IPS DF 6.9 (cell line): ENCODE data around the gene FLNB.

Source experiments
- DNase-seq: peaks from one replicate; pipeline ENCODE4 v3.0.0-alpha.2; 2013; ENCODE audit warnings: low read depth, low spot score
- H3K27ac ChIP-seq: one replicate; pipeline ENCODE4 v1.5.1; 2013; ENCODE audit warnings: low read length, control low read depth
- H3K27me3 ChIP-seq: 2 replicates; pipeline ENCODE4 v1.6.1; 2013; ENCODE audit warnings: mild to moderate bottlenecking, low read length; ENCODE audit not compliant: control insufficient read depth, insufficient read depth
- H3K36me3 ChIP-seq: 2 replicates; pipeline ENCODE4 v1.6.1; 2013; ENCODE audit warnings: low read length; ENCODE audit not compliant: control insufficient read depth, insufficient read depth
- H3K4me1 ChIP-seq: 2 replicates; pipeline ENCODE4 v1.6.1; 2013; ENCODE audit warnings: low read length; ENCODE audit not compliant: control insufficient read depth, insufficient read depth
- H3K4me3 ChIP-seq: 2 replicates; pipeline ENCODE4 v1.5.1; 2013; ENCODE audit warnings: mild to moderate bottlenecking, low read length
- H3K9me3 ChIP-seq: 2 replicates; pipeline ENCODE4 v1.6.1; 2013; ENCODE audit warnings: low read length, inconsistent platforms; ENCODE audit not compliant: control insufficient read depth, insufficient read depth
- WGBS: extraction: QIAGEN DNeasy Blood & Tissue Kit; methylation state at CpG from one replicate; pipeline ENCODE4 v1.1.7; 2013; ENCODE audit warnings: mixed read lengths, missing lambda C conversion rate; ENCODE audit not compliant: insufficient read length, insufficient coverage; 5-methylcytosine and 5-hydroxymethylcytosine counted together

Gene FLNB

GRCh38 chr3:58122936-58123700 lies 114.9 kb downstream of the FLNB start:
- WGBS: no CpG with 5 or more reads among the region's 41 CpGs
- no peak for DNase-seq
- no peaks in the 10 kb centered on the region for H3K9me3 ChIP-seq
- H3K27me3 ChIP-seq: no peaks in the 10 kb centered on the region
- H3K4me1 ChIP-seq: no peaks in the 10 kb centered on the region
- H3K4me3 ChIP-seq: no peak overlapping the region
- H3K27ac ChIP-seq: no peak overlapping the region
- peaks cover 25% of the 10 kb centered on the region for H3K36me3 ChIP-seq

- no peak for DNase-seq
- no CpG with 5 or more reads among the region's 8 CpGs for WGBS
- H3K4me1 ChIP-seq: no peaks in the 10 kb centered on the region
- H3K27ac ChIP-seq: no peak overlapping the region
- peaks cover 25% of the 10 kb centered on the region for H3K36me3 ChIP-seq
- H3K4me3 ChIP-seq: no peak overlapping the region
- no peaks in the 10 kb centered on the region for H3K27me3 ChIP-seq
- no peaks in the 10 kb centered on the region for H3K9me3 ChIP-seq
Observed at GRCh38 chr3:58124387-58124786, 116.2 kb downstream of the FLNB start.

- H3K27ac ChIP-seq: no peak overlapping the region
- H3K4me3 ChIP-seq: no peak overlapping the region
- DNase-seq: no peak
- no peaks in the 10 kb centered on the region for H3K9me3 ChIP-seq
- peaks cover 25% of the 10 kb centered on the region for H3K36me3 ChIP-seq
- no CpG with 5 or more reads among the region's 10 CpGs for WGBS
- no peaks in the 10 kb centered on the region for H3K27me3 ChIP-seq
- H3K4me1 ChIP-seq: no peaks in the 10 kb centered on the region
Observed at GRCh38 chr3:58129041-58129770, 121.0 kb downstream of the FLNB start.

- H3K4me3 ChIP-seq: no peak overlapping the region
- whole genome bisulfite sequencing: no CpG with 5 or more reads among the region's 11 CpGs
- no peaks in the 10 kb centered on the region for H3K9me3 ChIP-seq
- peaks cover 17% of the 10 kb centered on the region for H3K36me3 ChIP-seq
- DNase-seq: no peak
- no peaks in the 10 kb centered on the region for H3K27me3 ChIP-seq
- H3K27ac ChIP-seq: no peak overlapping the region
- no peaks in the 10 kb centered on the region for H3K4me1 ChIP-seq
Observed at GRCh38 chr3:58130591-58130990, 122.4 kb downstream of the FLNB start.

- no CpG with 5 or more reads among the region's 6 CpGs for WGBS
- H3K36me3 ChIP-seq: peaks cover 21% of the 10 kb centered on the region
Observed at GRCh38 chr3:58131101-58131825, 123.0 kb downstream of the FLNB start.

GRCh38 chr3:58132850-58133249 lies 124.6 kb downstream of the FLNB start:
- DNase-seq: no peak
- no peak overlapping the region for H3K4me3 ChIP-seq
- peaks cover 27% of the 10 kb centered on the region for H3K36me3 ChIP-seq
- no peaks in the 10 kb centered on the region for H3K9me3 ChIP-seq
- H3K4me1 ChIP-seq: no peaks in the 10 kb centered on the region
- WGBS: 100% methylated on average over 1 of the region's 4 CpGs
- H3K27ac ChIP-seq: no peak overlapping the region
- H3K27me3 ChIP-seq: no peaks in the 10 kb centered on the region

More at GRCh38 chr3:58131101-58131825, 123.0 kb downstream of the FLNB start:
- Histone ChIP-seq H3K27ac (no peak overlapping the region), H3K9me3 (no peaks in the 10 kb centered on the region), H3K4me3 (no peak overlapping the region), H3K27me3 (no peaks in the 10 kb centered on the region), H3K4me1 (no peaks in the 10 kb centered on the region)
- DNase-seq: no peak

GRCh38 chr3:58134468-58134867 lies 126.2 kb downstream of the FLNB start:
- Histone ChIP-seq H3K36me3 (peaks cover 33% of the 10 kb centered on the region), H3K4me3 (no peak overlapping the region), H3K4me1 (no peaks in the 10 kb centered on the region), H3K27ac (no peak overlapping the region), H3K27me3 (no peaks in the 10 kb centered on the region), H3K9me3 (no peaks in the 10 kb centered on the region)
- WGBS: no CpG with 5 or more reads among the region's 5 CpGs
- DNase-seq: no peak

- H3K36me3 ChIP-seq: peaks cover 33% of the 10 kb centered on the region
- DNase-seq: no peak
- H3K27ac ChIP-seq: no peak overlapping the region
Observed at GRCh38 chr3:58135712-58136543, 127.7 kb downstream of the FLNB start.

GRCh38 chr3:58137306-58137705 lies 129.1 kb downstream of the FLNB start:
- Histone ChIP-seq H3K27ac (no peak overlapping the region), H3K9me3 (no peaks in the 10 kb centered on the region), H3K36me3 (peaks cover 41% of the 10 kb centered on the region), H3K4me1 (no peaks in the 10 kb centered on the region; the same call in 1 of the 2 replicates), H3K4me3 (no peak overlapping the region), H3K27me3 (no peaks in the 10 kb centered on the region)
- no CpG with 5 or more reads among the region's 4 CpGs for WGBS
- DNase-seq: no peak

More at GRCh38 chr3:58135712-58136543, 127.7 kb downstream of the FLNB start:
- Histone ChIP-seq H3K4me1 (no peaks in the 10 kb centered on the region), H3K27me3 (no peaks in the 10 kb centered on the region), H3K4me3 (no peak overlapping the region), H3K9me3 (no peaks in the 10 kb centered on the region)
- no CpG with 5 or more reads among the region's 14 CpGs for WGBS
